Neutrophil (primary cell): ENCODE data around the gene PCBP2.
A peak's percentile ranks its signal among the peaks of the same experiment; 100 is the strongest.

Experiments
- H3K27ac ChIP-seq: fragments of 200-600 bp; sonication (generic); 2 replicates; pipeline ENCODE4 v1.5.1; 2016; ENCODE audit warnings: mild to moderate bottlenecking, moderate library complexity
- H3K27me3 ChIP-seq: fragments of 200-600 bp; sonication (generic); 2 replicates; pipeline ENCODE4 v1.6.0; 2016; ENCODE audit warnings: mild to moderate bottlenecking
- H3K36me3 ChIP-seq: fragments of 200-600 bp; sonication (generic); 2 replicates; pipeline ENCODE4 v1.5.1; 2017
- H3K4me1 ChIP-seq, 2 experiments: fragments of 200-600 bp in 1 of 2; sonication (generic) in 1 of 2; 1 replicate in 1 of 2; 2 replicates in 1 of 2; pipeline versions ENCODE4 v1.5.1 to v1.6.1; 2013 to 2016; ENCODE audit warnings: low read depth in 1 of 2, low read length in 1 of 2, mild to moderate bottlenecking in 1 of 2, moderate library complexity in 1 of 2; ENCODE audit not compliant: control insufficient read depth in 1 of 2, insufficient read depth in 1 of 2
- H3K4me3 ChIP-seq, 2 experiments: fragments of 200-600 bp in 1 of 2; sonication (generic) in 1 of 2; 1 replicate in 1 of 2; 2 replicates in 1 of 2; pipeline ENCODE4 v1.5.1; 2013 to 2016; ENCODE audit warnings: low read depth in 1 of 2, low read length in 1 of 2, mild to moderate bottlenecking in 1 of 2, moderate library complexity in 1 of 2
- H3K9me3 ChIP-seq: fragments of 200-600 bp; sonication (generic); 2 replicates; pipeline ENCODE4 v1.5.1; 2016
- CTCF ChIP-seq: fragments of 200-600 bp; sonication (generic); IDR thresholded peaks from 2 replicates; pipeline ENCODE4 v1.5.1; 2016; ENCODE audit warnings: antibody characterized with exemption

Gene PCBP2

DNA sequence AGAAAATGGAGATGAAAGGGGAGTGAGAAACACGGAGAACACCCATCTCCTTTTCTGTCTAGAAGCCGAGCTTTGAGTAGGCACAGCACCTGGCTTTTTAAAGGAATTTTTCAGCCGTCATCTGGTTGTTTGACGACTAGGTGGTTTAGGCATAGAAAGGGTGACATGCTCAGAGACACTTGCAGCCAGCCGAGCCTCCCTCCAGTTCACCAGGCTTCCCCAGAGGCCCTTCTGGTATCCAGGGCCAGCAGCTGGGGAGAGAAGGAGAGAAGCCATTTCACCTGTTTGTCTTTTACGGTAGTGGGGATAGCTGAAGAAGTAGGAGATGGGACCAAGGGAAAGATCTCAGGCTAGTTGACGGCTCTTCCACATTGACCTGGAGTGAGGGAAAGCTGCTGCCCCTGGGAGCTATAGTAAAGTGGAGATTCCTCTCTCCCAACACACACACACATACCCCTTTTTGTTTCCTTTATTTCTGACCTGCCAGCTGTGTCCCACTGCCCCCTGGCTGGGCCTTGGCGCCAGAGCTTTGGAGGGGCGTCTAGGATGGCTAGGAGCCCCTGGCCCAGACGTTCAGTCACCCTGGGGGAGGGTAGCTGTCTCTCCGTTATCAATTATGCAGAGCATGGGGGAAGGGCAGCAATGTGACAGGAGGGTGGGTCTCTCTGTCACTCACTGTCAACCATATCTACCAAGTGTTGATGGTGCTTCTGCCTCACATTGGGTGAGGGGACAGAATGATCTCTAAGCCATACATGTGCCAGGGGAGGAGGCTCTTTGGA, 41.9 kb downstream of the PCBP2 start:
- H3K27ac ChIP-seq: peak overlapping the region; percentile 80
- H3K36me3 ChIP-seq: no peaks in the 10 kb centered on the region
- H3K4me1 ChIP-seq: peaks cover 19 to 20% of the 10 kb centered on the region in 2 experiments
- no peaks in the 10 kb centered on the region for H3K9me3 ChIP-seq
- no peak for TF ChIP-seq CTCF
- peaks cover 7% of the 10 kb centered on the region for H3K27me3 ChIP-seq
- peak overlapping the region; percentile 63 to 82 for H3K4me3 ChIP-seq

DNA sequence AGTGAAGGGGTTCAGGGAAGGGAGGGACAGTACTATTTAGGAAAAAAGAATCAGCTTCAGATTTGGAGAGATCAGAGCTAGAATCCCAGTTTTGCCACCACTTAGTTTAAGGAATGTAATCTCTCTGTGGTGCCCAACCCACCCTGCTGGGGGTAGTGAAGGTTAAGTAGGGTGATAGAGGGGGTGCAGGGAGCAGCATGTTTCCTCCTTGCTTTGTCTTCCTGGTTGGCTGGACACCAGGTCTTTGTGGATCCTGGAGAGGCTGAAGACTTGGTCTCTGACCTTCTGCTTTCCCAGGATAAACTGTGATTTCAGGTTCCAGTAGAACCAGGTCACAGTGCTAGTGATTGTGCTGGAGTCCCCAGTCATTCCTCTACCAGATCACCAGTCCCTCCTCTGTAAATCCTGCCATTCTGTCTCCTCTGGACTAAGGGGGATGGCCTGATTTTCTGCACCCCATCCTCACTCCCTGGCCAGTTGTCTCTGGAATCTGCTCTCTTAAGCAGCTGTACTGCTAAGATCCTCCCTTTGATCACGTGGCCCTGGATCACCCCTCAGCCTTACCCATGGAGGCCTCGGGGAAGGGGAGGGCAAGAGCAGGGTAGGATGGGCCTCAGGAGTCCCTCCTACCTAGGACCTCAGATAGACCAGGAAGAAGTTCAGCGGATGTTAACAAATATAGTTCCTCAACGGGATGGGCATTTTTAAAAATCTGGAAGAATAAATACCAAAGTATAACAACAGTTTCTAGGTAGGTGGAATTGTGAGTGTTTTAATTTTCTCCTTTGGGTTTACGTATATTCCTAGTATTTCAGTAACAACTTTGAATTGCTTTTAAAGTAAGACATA, 44.2 kb downstream of the PCBP2 start:
- Histone ChIP-seq H3K27me3 (peaks cover 13% of the 10 kb centered on the region), H3K4me1 (peaks cover 33% of the 10 kb centered on the region in 2 experiments), H3K9me3 (no peaks in the 10 kb centered on the region), H3K4me3 (no peak overlapping the region), H3K36me3 (no peaks in the 10 kb centered on the region), H3K27ac (peak overlapping the region; percentile 14)
- TF ChIP-seq CTCF: no peak

DNA sequence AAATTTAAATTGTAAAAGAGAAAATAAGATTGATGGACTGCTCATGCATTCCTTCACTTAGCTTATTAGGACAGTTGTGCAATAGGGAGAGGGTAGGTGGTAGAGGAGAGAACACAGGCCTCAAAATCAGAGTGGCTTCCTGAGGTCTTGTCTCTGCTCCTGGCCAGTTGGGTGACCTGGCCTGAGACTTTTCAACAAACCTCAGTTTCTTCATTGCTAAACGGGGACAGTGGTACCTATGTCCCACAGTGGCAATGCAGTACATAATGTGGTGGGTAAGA, 44.8 kb downstream of the PCBP2 start:
- Histone ChIP-seq H3K4me3 (no peak overlapping the region), H3K27me3 (peaks cover 13% of the 10 kb centered on the region), H3K9me3 (no peaks in the 10 kb centered on the region), H3K4me1 (peaks cover 37 to 38% of the 10 kb centered on the region in 2 experiments), H3K27ac (no peak overlapping the region), H3K36me3 (no peaks in the 10 kb centered on the region)
- no peak for TF ChIP-seq CTCF

GRCh38 chr12:53497461-53497860, 45.6 kb downstream of the PCBP2 start:
- H3K36me3 ChIP-seq: no peaks in the 10 kb centered on the region
- peaks cover 35 to 37% of the 10 kb centered on the region in 2 experiments for H3K4me1 ChIP-seq
- H3K9me3 ChIP-seq: no peaks in the 10 kb centered on the region
- no peak overlapping the region for H3K27ac ChIP-seq
- H3K4me3 ChIP-seq: no peak overlapping the region
- peaks cover 13% of the 10 kb centered on the region for H3K27me3 ChIP-seq
- TF ChIP-seq CTCF: no peak

GRCh38 chr12:53498235-53498630, 46.3 kb downstream of the PCBP2 start:
- H3K27me3 ChIP-seq: peaks cover 13% of the 10 kb centered on the region
- TF ChIP-seq CTCF: no peak
- no peak overlapping the region for H3K4me3 ChIP-seq
- no peaks in the 10 kb centered on the region for H3K36me3 ChIP-seq
- no peaks in the 10 kb centered on the region for H3K9me3 ChIP-seq
- peak overlapping the region; percentile 13 for H3K27ac ChIP-seq
- H3K4me1 ChIP-seq: peaks cover 28 to 35% of the 10 kb centered on the region in 2 experiments
